HEK293T (cell line): ENCODE data around the gene ISCU.
"Not testable (repeated sequence)": the region's sequence is repeated elsewhere in the genome, so short reads cannot be mapped to it uniquely, and the experiment has no call there.

Experiments
- ARNT ChIP-seq: fragments of 450-650 bp; IDR thresholded peaks from 2 replicates; pipeline ENCODE4 v1.6.1; 2017; ENCODE audit warnings: mild to moderate bottlenecking
- BHLHE40 ChIP-seq: fragments of 450-650 bp; IDR thresholded peaks from 2 replicates; pipeline ENCODE4 v1.6.1; 2016; ENCODE audit warnings: mild to moderate bottlenecking, moderate library complexity, borderline replicate concordance
- ELF4 ChIP-seq: fragments of 450-650 bp; IDR thresholded peaks from 2 replicates; pipeline ENCODE4 v1.6.1; 2017; ENCODE audit warnings: antibody characterized with exemption
- FOXM1 ChIP-seq: fragments of 450-650 bp; IDR thresholded peaks from 2 replicates; pipeline ENCODE4 v1.6.1; 2017; ENCODE audit warnings: mild to moderate bottlenecking, borderline replicate concordance
- HDGF ChIP-seq: fragments of 450-650 bp; IDR thresholded peaks from 2 replicates; pipeline ENCODE4 v1.6.1; 2017; ENCODE audit warnings: antibody characterized with exemption, borderline replicate concordance
- NFRKB ChIP-seq: fragments of 450-650 bp; IDR thresholded peaks from 2 replicates; pipeline ENCODE4 v1.6.1; 2016; ENCODE audit warnings: mild to moderate bottlenecking, moderate library complexity
- PKNOX1 ChIP-seq: fragments of 450-650 bp; IDR thresholded peaks from 2 replicates; pipeline ENCODE4 v1.6.1; 2016
- ZNF384 ChIP-seq: fragments of 450-650 bp; IDR thresholded peaks from 2 replicates; pipeline ENCODE4 v1.6.1; 2016

- not testable (repeated sequence) for TF ChIP-seq ZNF384, NFRKB, FOXM1, HDGF, PKNOX1, BHLHE40, ARNT, ELF4
Observed at GRCh38 chr12:108618953-108619274, 56.5 kb downstream of the ISCU start.
